HEK293T (cell line): ENCODE measurements around the gene MAPRE2.

ENCODE experiments used
- CTCF ChIA-PET: fragments of 350-600 bp; formaldehyde crosslinking; extraction: SDS; loops from one replicate; lab custom pipeline; 2021; ENCODE audit warnings: antibody characterized with exemption, inconsistent platforms; lab: Yijun Ruan, JAX
- POLR2A ChIA-PET: fragments of 350-600 bp; formaldehyde crosslinking; extraction: SDS; loops from one replicate; lab custom pipeline; 2020; ENCODE audit warnings: antibody characterized with exemption, inconsistent platforms; lab: Yijun Ruan, JAX
- DNase-seq: peaks from one replicate; pipeline ENCODE4 v3.0.0; 2012; ENCODE audit warnings: mixed read lengths; ENCODE audit errors: extremely low spot score
- ARNT ChIP-seq: fragments of 450-650 bp; IDR thresholded peaks from 2 replicates; pipeline ENCODE4 v1.6.1; 2017; ENCODE audit warnings: mild to moderate bottlenecking
- BHLHE40 ChIP-seq: fragments of 450-650 bp; IDR thresholded peaks from 2 replicates; pipeline ENCODE4 v1.6.1; 2016; ENCODE audit warnings: mild to moderate bottlenecking, moderate library complexity, borderline replicate concordance
- CTBP1 ChIP-seq: fragments of 450-650 bp; IDR thresholded peaks from 2 replicates; pipeline ENCODE4 v1.6.1; 2016; ENCODE audit warnings: borderline replicate concordance
- ELF4 ChIP-seq: fragments of 450-650 bp; IDR thresholded peaks from 2 replicates; pipeline ENCODE4 v1.6.1; 2017; ENCODE audit warnings: antibody characterized with exemption
- FOXA1 ChIP-seq: fragments of 450-650 bp; IDR thresholded peaks from 2 replicates; pipeline ENCODE4 v1.6.1; 2016; ENCODE audit warnings: mild to moderate bottlenecking
- FOXK2 ChIP-seq: fragments of 450-650 bp; IDR thresholded peaks from 2 replicates; pipeline ENCODE4 v1.6.1; 2016; ENCODE audit warnings: mild to moderate bottlenecking
- FOXM1 ChIP-seq: fragments of 450-650 bp; IDR thresholded peaks from 2 replicates; pipeline ENCODE4 v1.6.1; 2017; ENCODE audit warnings: mild to moderate bottlenecking, borderline replicate concordance
- HDGF ChIP-seq: fragments of 450-650 bp; IDR thresholded peaks from 2 replicates; pipeline ENCODE4 v1.6.1; 2017; ENCODE audit warnings: antibody characterized with exemption, borderline replicate concordance
- L3MBTL2 ChIP-seq: fragments of 450-650 bp; conservative IDR thresholded peaks from 2 replicates; pipeline ENCODE4 v1.6.1; 2016; ENCODE audit warnings: mild to moderate bottlenecking
- LEF1 ChIP-seq: fragments of 450-650 bp; IDR thresholded peaks from 2 replicates; pipeline ENCODE4 v1.6.1; 2017; ENCODE audit warnings: mild to moderate bottlenecking, borderline replicate concordance
- NFRKB ChIP-seq: fragments of 450-650 bp; IDR thresholded peaks from 2 replicates; pipeline ENCODE4 v1.6.1; 2016; ENCODE audit warnings: mild to moderate bottlenecking, moderate library complexity
- SP1 ChIP-seq: fragments of 450-650 bp; IDR thresholded peaks from 2 replicates; pipeline ENCODE4 v1.6.1; 2017
- SUZ12 ChIP-seq: fragments of 450-650 bp; IDR thresholded peaks from 2 replicates; pipeline ENCODE4 v1.6.1; 2016; ENCODE audit warnings: mild to moderate bottlenecking
- TARDBP ChIP-seq: fragments of 450-650 bp; IDR thresholded peaks from 2 replicates; pipeline ENCODE4 v1.6.1; 2016
- ZNF384 ChIP-seq: fragments of 450-650 bp; IDR thresholded peaks from 2 replicates; pipeline ENCODE4 v1.6.1; 2016
- TF ChIP-seq, protein P1 (sequence below): fragments of 450-650 bp; IDR thresholded peaks from 2 replicates; pipeline ENCODE4 v1.6.1; 2016

MAPRE2 gene

DNA sequence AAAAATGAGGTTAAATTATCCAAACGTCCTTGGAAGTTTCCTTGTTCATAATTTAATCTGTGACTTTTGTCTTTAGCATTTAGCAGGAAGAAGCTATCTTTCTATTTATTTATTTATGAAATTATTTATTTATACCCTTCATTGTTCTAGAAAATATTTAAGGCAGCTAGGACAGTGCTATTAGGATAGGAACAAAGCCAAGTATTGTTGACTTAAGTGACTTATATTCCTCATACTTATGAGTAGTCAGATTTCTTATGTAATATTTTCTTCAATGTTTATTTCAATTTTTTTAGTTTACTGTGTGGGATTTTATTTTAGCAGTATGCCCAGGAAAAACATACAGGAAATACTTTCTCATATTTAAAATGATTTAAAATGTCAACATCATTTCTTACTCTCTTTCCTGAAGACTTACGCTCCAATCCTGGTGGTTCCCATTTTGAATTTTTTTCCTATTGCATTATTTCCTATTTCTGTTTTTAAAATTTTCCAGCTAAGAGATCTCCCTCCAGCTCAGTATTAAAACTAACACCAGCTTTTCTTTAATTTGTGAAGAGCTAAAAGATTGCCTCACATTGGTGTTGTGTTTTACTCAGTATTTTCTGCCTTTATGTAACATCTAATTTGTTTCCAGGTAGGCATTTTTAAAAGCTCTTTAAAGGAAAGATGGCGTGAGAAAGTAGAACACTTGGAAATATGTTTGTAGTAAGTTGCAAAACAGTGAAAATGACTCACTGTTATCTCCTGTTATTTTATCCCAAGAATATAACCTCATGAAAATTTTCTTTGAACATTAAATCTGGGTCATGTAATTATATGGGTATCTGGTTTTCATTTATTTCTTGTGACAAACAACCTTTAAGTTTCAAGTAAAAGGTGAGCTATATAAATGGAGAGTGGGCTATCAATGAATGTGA lies 32.2 kb downstream of the MAPRE2 start:
- DNase-seq, result no peak
- CTCF ChIA-PET, result no interaction called here
- TF ChIP-seq, protein P1, sequence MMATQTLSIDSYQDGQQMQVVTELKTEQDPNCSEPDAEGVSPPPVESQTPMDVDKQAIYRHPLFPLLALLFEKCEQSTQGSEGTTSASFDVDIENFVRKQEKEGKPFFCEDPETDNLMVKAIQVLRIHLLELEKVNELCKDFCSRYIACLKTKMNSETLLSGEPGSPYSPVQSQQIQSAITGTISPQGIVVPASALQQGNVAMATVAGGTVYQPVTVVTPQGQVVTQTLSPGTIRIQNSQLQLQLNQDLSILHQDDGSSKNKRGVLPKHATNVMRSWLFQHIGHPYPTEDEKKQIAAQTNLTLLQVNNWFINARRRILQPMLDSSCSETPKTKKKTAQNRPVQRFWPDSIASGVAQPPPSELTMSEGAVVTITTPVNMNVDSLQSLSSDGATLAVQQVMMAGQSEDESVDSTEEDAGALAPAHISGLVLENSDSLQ, result no peak
- TF ChIP-seq ZNF384 (no peak), SUZ12 (no peak), SP1 (no peak), NFRKB (no peak), LEF1 (no peak), TARDBP (no peak), L3MBTL2 (no peak), CTBP1 (no peak), FOXA1 (no peak), ARNT (no peak), FOXK2 (no peak), ELF4 (no peak), FOXM1 (no peak)
- POLR2A ChIA-PET, result no interaction called here

DNA sequence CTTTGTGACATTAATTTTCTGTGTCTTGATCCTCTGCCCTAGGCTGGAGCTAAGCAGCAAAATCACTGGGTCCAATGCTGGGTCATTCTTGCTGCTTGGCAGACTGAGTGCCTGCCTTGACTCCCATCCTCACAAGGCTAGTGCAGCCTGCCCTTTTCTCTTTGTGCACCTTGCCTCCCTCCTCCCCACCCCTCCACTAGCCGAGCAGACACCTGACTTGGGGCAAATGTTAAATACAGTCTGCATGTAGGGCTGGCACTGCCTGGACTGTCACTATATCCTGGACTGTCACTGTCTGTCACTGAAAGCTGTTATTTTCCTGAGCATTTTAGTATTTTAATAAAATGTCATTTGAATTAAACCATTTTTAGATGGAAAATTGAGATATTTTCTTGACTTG lies 33.4 kb downstream of the MAPRE2 start:
- ChIA-PET CTCF (interaction anchor here (1.1 kb wide), 1 partner anchor 15 kb away, joined by 3 read pairs; no protein-coding TSS in a partner anchor), POLR2A (no interaction called here)
- TF ChIP-seq HDGF (no peak), FOXM1 (no peak), NFRKB (no peak), L3MBTL2 (no peak), BHLHE40 (no peak), SUZ12 (no peak), FOXK2 (no peak), ELF4 (no peak), CTBP1 (no peak)
- TF ChIP-seq, protein P1, result no peak
- no peak for DNase-seq

DNA sequence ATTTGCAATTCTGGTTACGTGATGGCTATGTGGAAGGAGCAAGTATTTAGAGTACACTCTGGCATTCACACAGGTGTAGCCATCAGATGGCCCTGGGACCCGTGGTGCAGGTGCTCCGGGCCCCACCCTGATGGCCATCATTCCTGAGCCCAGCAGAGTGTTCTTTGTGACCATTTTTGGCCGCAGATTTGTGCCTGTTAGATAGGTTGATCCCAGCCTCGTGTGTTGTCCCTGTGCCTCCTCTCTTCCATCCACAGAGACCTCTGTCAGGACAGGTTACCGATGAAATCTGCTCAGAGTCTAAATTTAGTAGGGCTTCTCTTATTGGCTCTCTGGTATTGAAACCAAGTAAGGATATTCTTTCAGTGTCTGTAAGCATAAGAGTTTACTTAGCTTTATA lies 33.9 kb downstream of the MAPRE2 start:
- POLR2A ChIA-PET, result no interaction called here
- DNase-seq, result no peak
- CTCF ChIA-PET, result interaction anchor here (1.1 kb wide), 1 partner anchor 15 kb away, joined by 3 read pairs; no protein-coding TSS in a partner anchor
- TF ChIP-seq LEF1 (no peak), HDGF (no peak), BHLHE40 (no peak), ARNT (no peak), NFRKB (no peak), ELF4 (no peak), SUZ12 (no peak), SP1 (no peak), FOXM1 (no peak), FOXA1 (no peak), ZNF384 (no peak), CTBP1 (no peak)
- TF ChIP-seq, protein P1, result no peak

DNA sequence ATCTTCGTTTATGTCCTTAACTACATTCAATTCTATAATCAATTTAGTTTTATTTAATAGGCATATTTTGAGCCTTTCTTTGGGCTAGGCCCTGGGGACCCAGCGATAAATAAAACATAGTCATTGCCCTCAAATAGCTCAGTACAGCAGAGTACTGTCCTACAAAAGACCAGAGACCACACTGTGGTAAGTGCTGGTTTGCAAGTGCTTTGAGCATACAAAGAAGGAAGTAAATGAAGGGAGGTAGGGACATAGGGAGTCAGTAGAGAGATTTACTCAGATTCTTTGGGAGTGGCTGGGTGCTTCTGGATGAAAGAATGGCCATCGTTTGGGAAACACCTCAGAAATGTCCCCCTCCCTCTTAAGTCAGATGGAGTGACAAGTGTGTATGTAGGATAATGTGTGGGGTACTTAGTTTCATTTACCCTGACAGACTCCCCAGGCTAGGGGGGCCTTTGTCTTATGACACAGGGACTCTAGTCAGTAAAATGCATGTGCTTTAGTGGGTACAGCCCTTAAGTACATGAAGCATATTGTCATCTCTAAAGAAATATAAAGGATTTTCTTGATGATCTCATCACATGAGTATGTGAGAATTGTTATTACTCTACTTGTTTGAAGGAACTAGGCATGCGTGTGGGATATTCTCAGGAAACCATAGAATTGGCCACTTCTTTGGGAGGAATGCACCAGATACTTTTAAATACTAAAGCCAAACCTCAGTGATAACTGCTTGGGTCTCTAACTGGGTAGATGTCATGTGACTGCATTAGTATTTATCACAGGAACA lies 35.1 kb downstream of the MAPRE2 start:
- TF ChIP-seq ELF4, result no peak
- TF ChIP-seq FOXK2, result no peak
- TF ChIP-seq L3MBTL2, result no peak
- no peak for TF ChIP-seq LEF1
- no peak for TF ChIP-seq CTBP1
- TF ChIP-seq ARNT, result no peak
- no peak for TF ChIP-seq FOXA1
- TF ChIP-seq BHLHE40, result no peak
- no peak for TF ChIP-seq SP1
- CTCF ChIA-PET, result no interaction called here
- POLR2A ChIA-PET, result no interaction called here
- DNase-seq, result no peak

DNA sequence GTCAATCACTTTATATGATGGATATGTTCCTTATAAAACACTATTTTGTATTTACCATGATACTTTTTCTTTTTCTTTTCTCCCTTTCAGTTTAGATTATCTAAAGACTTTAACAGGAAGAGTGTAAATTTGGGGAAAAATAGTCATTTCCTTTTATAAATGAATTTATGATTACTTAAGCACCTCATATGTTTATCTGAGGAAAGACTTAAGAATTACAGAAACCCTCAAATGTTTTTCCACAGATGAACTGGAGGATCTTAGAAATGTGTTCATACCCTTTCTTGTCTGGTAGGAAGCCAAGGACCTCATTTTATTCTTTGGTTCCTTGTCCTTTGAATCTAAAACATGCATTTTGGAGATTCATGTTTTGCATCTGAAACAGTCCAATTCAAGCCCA lies 36.7 kb downstream of the MAPRE2 start:
- POLR2A ChIA-PET, result no interaction called here

More for the DNA sequence above, 36.7 kb downstream of the MAPRE2 start:
- no peak for DNase-seq
- TF ChIP-seq SUZ12 (no peak), FOXM1 (no peak), HDGF (no peak), LEF1 (no peak), SP1 (no peak), TARDBP (no peak), ZNF384 (no peak), L3MBTL2 (no peak), NFRKB (no peak), ELF4 (no peak), CTBP1 (no peak), FOXA1 (no peak), BHLHE40 (no peak), ARNT (no peak), FOXK2 (no peak)
- TF ChIP-seq, protein P1, result no peak
- CTCF ChIA-PET, result no interaction called here
